ENCODE data around the gene SPCS3.

SPCS3 gene

GRCh38 chr4:176350671-176351070 is 30.9 kb downstream of the SPCS3 start:
- DNase-seq, result no peak

GRCh38 chr4:176354884-176355283 is 35.1 kb downstream of the SPCS3 start:
- no peak for DNase-seq

- no peak for DNase-seq
Observed at GRCh38 chr4:176357359-176358082, 37.8 kb downstream of the SPCS3 start.

GRCh38 chr4:176358083-176358469 is 38.3 kb downstream of the SPCS3 start:
- DNase-seq, result no peak

GRCh38 chr4:176359590-176359989 is 39.8 kb downstream of the SPCS3 start:
- no peak for DNase-seq

GRCh38 chr4:176360446-176360845 is 40.7 kb downstream of the SPCS3 start:
- no peak for DNase-seq

- no peak for DNase-seq
Observed at GRCh38 chr4:176363072-176363471, 43.3 kb downstream of the SPCS3 start.

GRCh38 chr4:176367771-176368465 is 48.2 kb downstream of the SPCS3 start:
- DNase-seq, result no peak

GRCh38 chr4:176376032-176376614 is 56.4 kb downstream of the SPCS3 start:
- DNase-seq, result no peak

- DNase-seq, result no peak
Observed at GRCh38 chr4:176377780-176378179, 58.0 kb downstream of the SPCS3 start.

GRCh38 chr4:176380352-176381157 is 60.8 kb downstream of the SPCS3 start:
- DNase-seq, result no peak

Measured in activated CD8-positive, alpha-beta memory T cell treated with anti-CD3 and anti-CD28 coated beads for 24 hours (primary cell).